ENCODE results near the gene SNRNP35. TPM values are rescaled to one million over a fixed set of nuclear protein-coding genes. Genes with fewer than 3 reads are reported as not detected.

SNRNP35 gene
- total and polyA plus RNA-seq, 9 of the 15 experiments (the other 6 are each of a cell fraction or from before 2014, with no cell fraction given) = 17.7 to 41.0 (median 25.5) TPM

- no peak for TF ChIP-seq ZNF217 (CRISPR knock-in tag; IDR thresholded peaks at IDR 0.05)
- no peak for TF ChIP-seq DNMT1 (IDR thresholded peaks at IDR 0.05)
- no peak for TF ChIP-seq STAT5B (CRISPR knock-in tag; IDR thresholded peaks at IDR 0.05)
- no peak; the same call in 1 of the 2 replicates for TF ChIP-seq ARID1B (IDR thresholded peaks at IDR 0.05)
- TF ChIP-seq HMG20B (CRISPR knock-in tag; IDR thresholded peaks at IDR 0.05) = no peak
- no peak for TF ChIP-seq RAD51 (IDR thresholded peaks at IDR 0.05; ENCODE audit: borderline replicate concordance, low read depth)
- TF ChIP-seq ZNF77 (CRISPR knock-in tag; IDR thresholded peaks at IDR 0.05) = no peak
- TF ChIP-seq TRIM28 (IDR thresholded peaks at IDR 0.05) = no peak
- TF ChIP-seq ATF7 (IDR thresholded peaks at IDR 0.05) = peak; percentile 58; the same call in 1 of the 2 replicates
- no peak for TF ChIP-seq HBP1 (CRISPR knock-in tag; IDR thresholded peaks at IDR 0.05)
- TF ChIP-seq TFAP4 (CRISPR knock-in tag; IDR thresholded peaks at IDR 0.05; ENCODE audit: borderline replicate concordance) = peak; percentile 74
- TF ChIP-seq TFAM (CRISPR knock-in tag; conservative IDR thresholded peaks at IDR 0.05) = no peak
- peak in 1 of 2 experiments; percentile 79; a peak in 2 of 4 replicates for TF ChIP-seq HDAC1 (IDR thresholded peaks at IDR 0.05)
- TF ChIP-seq MTA1 (IDR thresholded peaks at IDR 0.05; ENCODE audit: borderline replicate concordance) = 0 out of 2 replicates have a peak, but pooled peaks have one; percentile 18
- no peak for TF ChIP-seq HDGF (IDR thresholded peaks at IDR 0.05)
- no peak for TF ChIP-seq THAP7 (CRISPR knock-in tag; IDR thresholded peaks at IDR 0.05)
- no peak for TF ChIP-seq MITF (IDR thresholded peaks at IDR 0.05)
- TF ChIP-seq KDM5B (IDR thresholded peaks at IDR 0.05; ENCODE audit: insufficient replicate concordance, low read depth, low read length) = peak; percentile 60
- no peak for TF ChIP-seq SRSF3 (IDR thresholded peaks at IDR 0.05; ENCODE audit: insufficient read depth, low read length)
- TF ChIP-seq CREB1 (IDR thresholded peaks at IDR 0.05) = 0 out of 2 replicates have a peak, but pooled peaks have one; percentile 5
- TF ChIP-seq CREB1 (CRISPR knock-in tag; IDR thresholded peaks at IDR 0.05) = peak; percentile 47; the same call in 1 of the 2 replicates
- no peak for TF ChIP-seq ZNF133 (CRISPR knock-in tag; IDR thresholded peaks at IDR 0.05)
- TF ChIP-seq NR2F6 (CRISPR knock-in tag; IDR thresholded peaks at IDR 0.05) = no peak
- peak; percentile 34 for TF ChIP-seq BRD9 (IDR thresholded peaks at IDR 0.05; ENCODE audit: low read depth, partially characterized antibody)
- TF ChIP-seq DACH1 (IDR thresholded peaks at IDR 0.05; ENCODE audit: partially characterized antibody) = no peak
- TF ChIP-seq TCF3 (CRISPR knock-in tag; IDR thresholded peaks at IDR 0.05) = peak; percentile 16; the same call in 1 of the 2 replicates
- TF ChIP-seq RFX5 (IDR thresholded peaks at IDR 0.05; ENCODE audit: low read depth, low read length) = no peak
These were observed 21.6 kb upstream of the SNRNP35 start, which contains the start of gene RILPL2 (continued) for GRCh38 chr12:123436017-123436964.

All from K562 (cell line).